Osteocyte (in vitro differentiated cells): ENCODE results near the gene RNF151. TPM values are rescaled to one million over a fixed set of nuclear protein-coding genes. Genes with fewer than 3 reads are reported as not detected.

ENCODE experiments used
- DNase-seq: peaks from one replicate; pipeline ENCODE4 v3.0.0; 2021; ENCODE audit warnings: mixed read lengths; ENCODE audit not compliant: unreplicated experiment; ENCODE audit errors: extremely low spot score
- H3K27ac Mint-ChIP-seq: one replicate; pipeline ENCODE4 v1.8.0; 2021; ENCODE audit warnings: mild to moderate bottlenecking, mixed read lengths; ENCODE audit not compliant: unreplicated experiment
- H3K27me3 Mint-ChIP-seq: one replicate; pipeline ENCODE4 v1.8.0; 2021; ENCODE audit warnings: mixed read lengths; ENCODE audit not compliant: unreplicated experiment
- H3K36me3 Mint-ChIP-seq: one replicate; pipeline ENCODE4 v1.8.0; 2021; ENCODE audit warnings: mixed read lengths; ENCODE audit not compliant: unreplicated experiment
- H3K4me1 Mint-ChIP-seq: one replicate; pipeline ENCODE4 v1.8.0; 2021; ENCODE audit warnings: mixed read lengths; ENCODE audit not compliant: unreplicated experiment
- H3K4me3 Mint-ChIP-seq: one replicate; pipeline ENCODE4 v1.8.0; 2021; ENCODE audit warnings: mild to moderate bottlenecking, moderate library complexity, mixed read lengths; ENCODE audit not compliant: unreplicated experiment
- H3K9me3 Mint-ChIP-seq: one replicate; pipeline ENCODE4 v1.8.0; 2021; ENCODE audit warnings: mixed read lengths; ENCODE audit not compliant: unreplicated experiment
- CTCF ChIP-seq: fragments of 200-600 bp; sonication (generic); IDR thresholded peaks from 2 replicates; pipeline ENCODE4 v1.5.0; 2021; ENCODE audit warnings: antibody characterized with exemption, mild to moderate bottlenecking, moderate library complexity
- total RNA-seq: library from RNA; stranded (reverse); gene quantifications from 2 replicates; pipeline ENCODE4 v1.2.1, GENCODE V29; 2021

RNF151 gene
- total RNA-seq, 1 donor from 2014 or later, result 0.46 TPM

GRCh38 chr16:2007081-2007836 is 40.6 kb downstream of the RNF151 start:
- peak overlapping the region; percentile 75 for H3K4me3 Mint-ChIP-seq
- H3K27me3 Mint-ChIP-seq, result no peaks in the 10 kb centered on the region
- H3K4me1 Mint-ChIP-seq, result peaks cover 42% of the 10 kb centered on the region
- H3K9me3 Mint-ChIP-seq, result no peaks in the 10 kb centered on the region
- peak overlapping the region; percentile 73 for H3K27ac Mint-ChIP-seq
- TF ChIP-seq CTCF, result no peak
- peaks cover 3% of the 10 kb centered on the region for H3K36me3 Mint-ChIP-seq
- DNase-seq, result no peak

- H3K4me3 Mint-ChIP-seq, result peak overlapping the region; percentile 75
- peaks cover 42% of the 10 kb centered on the region for H3K4me1 Mint-ChIP-seq
- peak overlapping the region; percentile 73 for H3K27ac Mint-ChIP-seq
- no peaks in the 10 kb centered on the region for H3K36me3 Mint-ChIP-seq
- H3K27me3 Mint-ChIP-seq, result no peaks in the 10 kb centered on the region
- no peaks in the 10 kb centered on the region for H3K9me3 Mint-ChIP-seq
- no peak for DNase-seq
- TF ChIP-seq CTCF, result no peak
Measured at GRCh38 chr16:2008009-2008526, 41.4 kb downstream of the RNF151 start.

- H3K27ac Mint-ChIP-seq, result peak overlapping the region; percentile 73
- no peak for DNase-seq
- no peak for TF ChIP-seq CTCF
- H3K4me1 Mint-ChIP-seq, result peaks cover 42% of the 10 kb centered on the region
- no peaks in the 10 kb centered on the region for H3K36me3 Mint-ChIP-seq
- H3K27me3 Mint-ChIP-seq, result no peaks in the 10 kb centered on the region
- H3K4me3 Mint-ChIP-seq, result peak overlapping the region; percentile 75
- H3K9me3 Mint-ChIP-seq, result no peaks in the 10 kb centered on the region
Measured at GRCh38 chr16:2008631-2009163, 42.0 kb downstream of the RNF151 start.

- Mint-ChIP-seq H3K27ac (peak overlapping the region; percentile 73), H3K27me3 (no peaks in the 10 kb centered on the region), H3K4me3 (peak overlapping the region; percentile 75), H3K4me1 (peaks cover 38% of the 10 kb centered on the region), H3K36me3 (no peaks in the 10 kb centered on the region), H3K9me3 (no peaks in the 10 kb centered on the region)
- no peak for DNase-seq
- TF ChIP-seq CTCF, result no peak
Measured at GRCh38 chr16:2009164-2009711, 42.6 kb downstream of the RNF151 start.
